Activated CD4-positive, alpha-beta memory T cell treated with anti-CD3 and anti-CD28 coated beads, Interleukin-2, amount 10 ng/mL, durations not matched to agents 7 days and 5 days (primary cell): ENCODE data around the gene GTF2A2. TPM values are rescaled to one million over a fixed set of nuclear protein-coding genes. Genes with fewer than 3 reads are reported as not detected.

Source experiments
- CTCF ChIA-PET: fragments of 350-600 bp; sonication (Branson Sonifier 250); formaldehyde crosslinking; loops from one replicate; lab custom pipeline; 2021; ENCODE audit warnings: antibody characterized with exemption, inconsistent platforms; lab: Charles Lee
- POLR2A ChIA-PET: fragments of 350-600 bp; sonication (Branson Sonifier 250); formaldehyde crosslinking; loops from one replicate; lab custom pipeline; 2021; ENCODE audit warnings: antibody characterized with exemption; lab: Charles Lee
- DNase-seq: peaks from one replicate; pipeline ENCODE4 v3.0.0-alpha.2; 2020
- H3K27ac Mint-ChIP-seq: one replicate; pipeline ENCODE4 v1.8.0; 2021; ENCODE audit warnings: mild to moderate bottlenecking, mixed read lengths
- H3K27me3 Mint-ChIP-seq: one replicate; pipeline ENCODE4 v1.8.0; 2021; ENCODE audit warnings: mixed read lengths
- H3K36me3 Mint-ChIP-seq: one replicate; pipeline ENCODE4 v1.8.0; 2021; ENCODE audit warnings: low read depth, mixed read lengths
- H3K4me1 Mint-ChIP-seq: one replicate; pipeline ENCODE4 v1.8.0; 2021; ENCODE audit warnings: mixed read lengths
- H3K4me3 Mint-ChIP-seq: one replicate; pipeline ENCODE4 v1.8.0; 2021; ENCODE audit warnings: mild to moderate bottlenecking, mixed read lengths
- H3K9me3 Mint-ChIP-seq: one replicate; pipeline ENCODE4 v1.8.0; 2021; ENCODE audit warnings: mixed read lengths
- total RNA-seq, 2 experiments: library from RNA; stranded (reverse); gene quantifications; one replicate each; pipeline ENCODE4 v1.2.3, GENCODE V29; 2021

GTF2A2 gene
- total RNA-seq, 2 experiments from 2014 or later, result 113 to 117 TPM

GRCh38 chr15:59616379-59616778 lies 40.9 kb downstream of the GTF2A2 start:
- POLR2A ChIA-PET, result no interaction called here
- Mint-ChIP-seq H3K4me3 (no peak overlapping the region), H3K36me3 (no peaks in the 10 kb centered on the region), H3K27me3 (peaks cover 34% of the 10 kb centered on the region), H3K9me3 (no peaks in the 10 kb centered on the region), H3K4me1 (peaks cover 6% of the 10 kb centered on the region), H3K27ac (no peak overlapping the region)
- no peak for DNase-seq
- CTCF ChIA-PET, result interaction anchor here (0.7 to 3.8 kb wide), 4 partner anchors 14 to 88 kb away, joined by 3 to 23 read pairs (median 6); no protein-coding TSS in a partner anchor

DNA sequence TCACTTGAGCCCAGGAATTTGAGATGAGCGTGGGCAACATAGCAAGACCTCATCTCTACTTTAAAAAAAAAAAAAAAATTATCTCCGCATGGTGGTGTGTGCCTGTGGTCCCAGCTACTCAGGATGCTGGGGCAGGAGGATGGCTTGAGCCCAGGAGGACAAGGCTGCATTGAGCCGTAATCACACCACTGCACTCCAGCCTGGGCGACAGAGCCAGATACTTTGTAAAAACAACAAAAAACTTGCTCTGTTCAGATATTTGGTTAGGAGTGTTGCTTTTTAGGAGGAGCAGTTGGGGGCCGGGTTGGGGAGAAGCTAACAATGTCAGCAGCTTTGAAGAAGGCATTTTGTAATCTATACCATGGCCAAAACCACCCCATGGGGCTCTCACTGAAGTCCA lies 41.7 kb downstream of the GTF2A2 start:
- CTCF ChIA-PET, result interaction anchor here (1.7 to 3.8 kb wide), 3 partner anchors 80 to 87 kb away, joined by 4 to 23 read pairs (median 7); no protein-coding TSS in a partner anchor

DNA sequence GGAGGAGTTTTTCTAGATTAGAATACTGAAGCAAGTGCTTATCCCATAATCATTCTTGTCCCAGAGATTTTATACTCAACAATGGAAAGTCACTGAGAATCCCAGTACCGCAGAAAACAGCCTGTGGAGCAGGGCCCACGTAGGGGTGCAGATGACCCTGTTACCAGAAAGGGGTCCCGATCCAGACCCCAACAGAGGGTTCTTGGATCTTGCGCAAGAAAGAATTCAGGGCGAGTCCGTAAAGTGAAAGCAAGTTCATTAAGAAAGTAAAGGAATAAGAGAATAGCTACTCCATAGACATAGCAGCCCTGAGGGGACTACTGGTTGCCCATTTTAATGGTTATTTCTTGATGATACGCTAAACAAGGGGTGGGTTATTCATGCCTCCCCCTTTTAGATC lies 43.2 kb downstream of the GTF2A2 start:
- POLR2A ChIA-PET, result interaction anchor here (1.1 kb wide), 1 partner anchor 23 kb away, joined by 3 read pairs; no protein-coding TSS in a partner anchor
- Mint-ChIP-seq H3K4me3 (no peak overlapping the region), H3K4me1 (peaks cover 6% of the 10 kb centered on the region), H3K9me3 (no peaks in the 10 kb centered on the region), H3K36me3 (no peaks in the 10 kb centered on the region), H3K27me3 (peaks cover 43% of the 10 kb centered on the region), H3K27ac (no peak overlapping the region)
- no peak for DNase-seq
- CTCF ChIA-PET, result interaction anchor here (3.8 kb wide), 1 partner anchor 81 kb away, joined by 23 read pairs; no protein-coding TSS in a partner anchor

More for the DNA sequence above, 41.7 kb downstream of the GTF2A2 start:
- Mint-ChIP-seq H3K27me3 (peaks cover 37% of the 10 kb centered on the region), H3K27ac (no peak overlapping the region), H3K9me3 (no peaks in the 10 kb centered on the region), H3K4me1 (peaks cover 6% of the 10 kb centered on the region), H3K36me3 (no peaks in the 10 kb centered on the region), H3K4me3 (no peak overlapping the region)
- POLR2A ChIA-PET, result no interaction called here
- DNase-seq, result no peak

GRCh38 chr15:59611276-59612260 lies 45.7 kb downstream of the GTF2A2 start, which contains the start of gene GCNT3:
TSS of gene GCNT3 (plus strand) at chr15:59611783. CDS start at chr15:59618239, 6,456 bp downstream.
- H3K4me3 Mint-ChIP-seq, result no peak within 1 kb of the TSS
- POLR2A ChIA-PET, result interaction anchor here (0.9 kb wide), 1 partner anchor 22 kb away, joined by 3 read pairs; no protein-coding TSS in a partner anchor
- H3K27me3 Mint-ChIP-seq, result peaks cover 38% of the 10 kb centered on the region
- no peak for DNase-seq
- CTCF ChIA-PET, result interaction anchor here (1.2 to 1.3 kb wide), 2 partner anchors 18 to 79 kb away, joined by 3 to 5 read pairs; no protein-coding TSS in a partner anchor
- H3K4me1 Mint-ChIP-seq, result peaks cover 6% of the 10 kb centered on the region
- H3K9me3 Mint-ChIP-seq, result no peaks in the 10 kb centered on the region
- H3K27ac Mint-ChIP-seq, result no peak within 1 kb of the TSS
- H3K36me3 Mint-ChIP-seq, result no peaks in the 10 kb centered on the region

DNA sequence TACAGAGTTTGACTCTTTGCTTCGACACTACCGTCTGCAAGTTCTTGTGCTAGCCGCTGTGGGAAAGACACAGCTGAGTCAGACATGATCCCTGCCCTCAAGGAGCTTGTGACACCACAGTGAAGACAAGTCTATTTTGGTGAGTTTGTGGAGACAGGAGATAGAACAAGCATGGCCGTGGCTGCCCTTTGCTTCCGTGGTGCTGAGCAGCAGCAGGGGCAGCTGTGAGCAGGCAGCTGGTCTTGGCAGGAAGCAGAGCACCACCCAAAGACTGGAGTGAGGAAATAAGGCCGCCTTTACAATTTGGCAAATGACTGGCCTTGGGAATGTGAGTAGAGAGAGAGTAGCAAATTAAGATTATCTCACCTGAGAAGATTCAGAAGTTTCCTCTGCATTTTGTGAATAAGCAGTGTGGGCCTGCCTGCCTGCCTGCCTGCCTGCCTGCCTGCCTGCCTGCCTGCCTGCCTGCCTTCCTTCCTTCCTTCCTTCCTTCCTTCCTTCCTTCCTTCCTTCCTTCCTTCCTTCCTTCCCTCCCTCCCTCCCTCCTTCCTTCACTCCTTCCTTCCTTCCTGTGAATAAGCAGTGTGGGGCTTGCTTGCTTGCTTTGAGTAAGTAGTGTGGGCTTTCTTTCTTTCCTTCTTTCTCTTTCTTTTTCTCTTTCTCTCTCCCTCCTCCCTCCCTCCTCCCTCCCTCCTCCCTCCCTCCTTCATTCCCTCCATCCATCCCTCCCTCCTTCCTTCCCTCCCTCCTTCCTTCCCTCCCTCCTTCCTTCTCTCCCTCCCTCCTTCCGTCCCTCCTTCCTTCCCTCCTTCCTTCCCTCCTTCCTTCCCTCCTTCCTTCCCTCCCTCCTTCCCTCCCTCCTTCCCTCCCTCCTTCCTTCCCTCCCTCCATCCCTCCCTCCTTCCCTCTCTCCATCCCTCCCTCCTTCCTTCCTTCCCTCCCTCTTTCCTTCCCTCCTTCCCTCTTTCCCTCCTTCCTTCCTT lies 47.3 kb downstream of the GTF2A2 start:
- ChIA-PET CTCF (no interaction called here), POLR2A (no interaction called here)
- Mint-ChIP-seq H3K27me3 (peaks cover 34% of the 10 kb centered on the region), H3K9me3 (no peaks in the 10 kb centered on the region), H3K27ac (no peak overlapping the region), H3K4me3 (no peak overlapping the region), H3K4me1 (peaks cover 3% of the 10 kb centered on the region), H3K36me3 (no peaks in the 10 kb centered on the region)
- DNase-seq, result no peak

- Mint-ChIP-seq H3K4me1 (no peaks in the 10 kb centered on the region), H3K9me3 (peaks cover 15% of the 10 kb centered on the region), H3K36me3 (peaks cover 19% of the 10 kb centered on the region), H3K4me3 (no peak overlapping the region), H3K27me3 (peaks cover 41% of the 10 kb centered on the region), H3K27ac (no peak overlapping the region)
- CTCF ChIA-PET, result no interaction called here
- POLR2A ChIA-PET, result no interaction called here
- no peak for DNase-seq
These were observed 51.3 kb downstream of the GTF2A2 start for GRCh38 chr15:59605994-59606393.

GRCh38 chr15:59598461-59598860 lies 58.9 kb downstream of the GTF2A2 start:
- no peak for DNase-seq
- no peak overlapping the region for H3K4me3 Mint-ChIP-seq
- peaks cover 11% of the 10 kb centered on the region for H3K36me3 Mint-ChIP-seq
- ChIA-PET POLR2A (no interaction called here), CTCF (no interaction called here)
- peaks cover 31% of the 10 kb centered on the region for H3K27me3 Mint-ChIP-seq
- H3K27ac Mint-ChIP-seq, result no peak overlapping the region
- peaks cover 6% of the 10 kb centered on the region for H3K9me3 Mint-ChIP-seq
- no peaks in the 10 kb centered on the region for H3K4me1 Mint-ChIP-seq

- POLR2A ChIA-PET, result no interaction called here
- peaks cover 4% of the 10 kb centered on the region for H3K36me3 Mint-ChIP-seq
- CTCF ChIA-PET, result interaction anchor here (1.2 kb wide), 1 partner anchor 64 kb away, joined by 4 read pairs; no protein-coding TSS in a partner anchor
- H3K27ac Mint-ChIP-seq, result no peak overlapping the region
- peaks cover 22% of the 10 kb centered on the region for H3K27me3 Mint-ChIP-seq
- no peak for DNase-seq
- no peak overlapping the region for H3K4me3 Mint-ChIP-seq
- peaks cover 2% of the 10 kb centered on the region for H3K4me1 Mint-ChIP-seq
- no peaks in the 10 kb centered on the region for H3K9me3 Mint-ChIP-seq
These were observed 60.7 kb downstream of the GTF2A2 start for GRCh38 chr15:59596640-59597039.

DNA sequence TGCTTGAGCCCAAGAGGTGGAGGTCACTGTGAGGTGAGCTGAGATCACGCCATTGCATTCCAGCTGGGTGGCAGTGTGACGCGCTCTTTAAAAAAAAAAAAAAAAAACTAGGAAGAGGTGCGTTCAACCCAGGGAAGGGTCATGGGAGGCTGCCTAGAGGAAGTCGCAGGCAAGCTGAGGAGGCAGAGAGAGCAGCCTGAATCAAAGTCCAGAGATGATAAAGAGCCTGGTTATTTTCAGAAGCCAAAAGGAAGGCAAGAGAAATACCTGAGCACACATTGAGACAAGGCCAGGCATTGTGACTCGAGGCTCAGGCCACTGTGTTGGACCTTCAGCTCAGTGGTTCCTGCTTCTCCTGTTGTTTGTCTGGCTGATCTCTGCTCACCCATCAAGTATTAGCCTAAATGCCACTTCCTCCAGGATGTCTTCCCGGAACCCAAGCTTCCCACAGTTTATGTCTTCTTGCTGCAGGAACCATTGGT lies 61.8 kb downstream of the GTF2A2 start:
- no peak overlapping the region for H3K4me3 Mint-ChIP-seq
- peaks cover 11% of the 10 kb centered on the region for H3K4me1 Mint-ChIP-seq
- H3K9me3 Mint-ChIP-seq, result no peaks in the 10 kb centered on the region
- H3K36me3 Mint-ChIP-seq, result no peaks in the 10 kb centered on the region
- H3K27ac Mint-ChIP-seq, result no peak overlapping the region
- ChIA-PET POLR2A (no interaction called here), CTCF (no interaction called here)
- peaks cover 16% of the 10 kb centered on the region for H3K27me3 Mint-ChIP-seq
- DNase-seq, result no peak

DNA sequence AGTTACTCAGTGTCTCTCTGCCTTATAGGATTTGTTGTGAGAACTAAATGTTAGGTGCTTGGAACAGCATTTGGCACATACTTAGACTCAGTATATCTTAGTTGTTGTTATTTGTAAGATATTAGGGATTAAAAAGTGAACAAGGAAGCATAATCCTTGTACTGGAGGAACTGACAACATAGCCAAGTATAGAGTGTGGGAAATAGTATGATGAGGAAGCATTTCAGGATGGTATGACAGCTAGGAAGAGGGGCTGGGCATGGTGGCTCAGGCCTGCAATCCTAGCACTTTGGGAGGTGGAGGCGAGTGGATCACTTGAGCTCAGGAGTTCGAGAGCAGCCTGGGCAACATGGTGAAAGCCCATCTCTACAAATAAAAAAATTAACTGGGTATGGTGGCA lies 62.3 kb downstream of the GTF2A2 start:
- DNase-seq, result no peak
- H3K27ac Mint-ChIP-seq, result no peak overlapping the region
- ChIA-PET CTCF (interaction anchor here (1.8 kb wide), 1 partner anchor 62 kb away, joined by 7 read pairs; no protein-coding TSS in a partner anchor), POLR2A (no interaction called here)
- no peak overlapping the region for H3K4me3 Mint-ChIP-seq
- H3K4me1 Mint-ChIP-seq, result peaks cover 15% of the 10 kb centered on the region
- no peaks in the 10 kb centered on the region for H3K9me3 Mint-ChIP-seq
- H3K27me3 Mint-ChIP-seq, result peaks cover 14% of the 10 kb centered on the region
- H3K36me3 Mint-ChIP-seq, result no peaks in the 10 kb centered on the region

DNA sequence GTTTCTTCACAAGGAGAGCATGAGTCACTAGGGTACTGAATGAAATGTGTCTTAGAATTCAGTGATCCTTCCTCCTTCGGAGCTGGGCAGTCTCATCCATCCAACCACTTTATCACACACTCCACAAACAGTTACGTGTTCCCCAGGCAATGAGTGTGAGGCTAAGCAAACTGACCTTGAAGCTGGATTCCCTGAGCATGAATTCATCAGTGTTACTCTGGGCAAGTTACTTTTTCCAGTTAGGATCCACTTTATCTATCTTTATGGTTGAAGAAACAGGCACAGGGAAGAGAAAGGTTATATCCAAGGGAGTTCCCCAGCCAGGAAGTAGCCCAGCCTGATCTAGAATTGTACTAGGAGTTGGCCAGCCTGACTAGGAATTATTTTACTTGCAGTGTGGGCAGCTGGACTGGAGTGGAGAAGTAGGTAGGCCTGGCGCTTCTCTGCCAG lies 62.8 kb downstream of the GTF2A2 start:
- peaks cover 12% of the 10 kb centered on the region for H3K27me3 Mint-ChIP-seq
- no peak overlapping the region for H3K27ac Mint-ChIP-seq
- H3K4me3 Mint-ChIP-seq, result no peak overlapping the region
- ChIA-PET CTCF (interaction anchor here (0.9 to 1.8 kb wide), 3 partner anchors 18 to 66 kb away, joined by 3 to 7 read pairs (median 5); no protein-coding TSS in a partner anchor), POLR2A (no interaction called here)
- DNase-seq, result no peak
- H3K36me3 Mint-ChIP-seq, result no peaks in the 10 kb centered on the region
- H3K9me3 Mint-ChIP-seq, result no peaks in the 10 kb centered on the region
- peaks cover 20% of the 10 kb centered on the region for H3K4me1 Mint-ChIP-seq

GRCh38 chr15:59591356-59591755 lies 66.0 kb downstream of the GTF2A2 start:
- no peaks in the 10 kb centered on the region for H3K27me3 Mint-ChIP-seq
- ChIA-PET CTCF (interaction anchor here (1.2 to 4.8 kb wide), 4 partner anchors 15 to 63 kb away, joined by 3 to 18 read pairs (median 4); no protein-coding TSS in a partner anchor), POLR2A (interaction anchor here (1.3 to 2.2 kb wide), 2 partner anchors 23 to 66 kb away, joined by 3 to 4 read pairs; partner anchors contain the start of gene GTF2A2)
- H3K4me3 Mint-ChIP-seq, result no peak overlapping the region
- no peak for DNase-seq
- H3K9me3 Mint-ChIP-seq, result no peaks in the 10 kb centered on the region
- H3K27ac Mint-ChIP-seq, result no peak overlapping the region
- peaks cover 32% of the 10 kb centered on the region for H3K4me1 Mint-ChIP-seq
- H3K36me3 Mint-ChIP-seq, result no peaks in the 10 kb centered on the region
